NCI-H345 (cell line): ENCODE measurements around the gene THEM4.
A peak's percentile ranks its signal among the peaks of the same experiment; 100 is the strongest.

ENCODE experiments used
- DNase-seq: peaks from one replicate; lab custom pipeline; 2025; lab: John Stamatoyannopoulos, UW

The THEM4 gene

DNA sequence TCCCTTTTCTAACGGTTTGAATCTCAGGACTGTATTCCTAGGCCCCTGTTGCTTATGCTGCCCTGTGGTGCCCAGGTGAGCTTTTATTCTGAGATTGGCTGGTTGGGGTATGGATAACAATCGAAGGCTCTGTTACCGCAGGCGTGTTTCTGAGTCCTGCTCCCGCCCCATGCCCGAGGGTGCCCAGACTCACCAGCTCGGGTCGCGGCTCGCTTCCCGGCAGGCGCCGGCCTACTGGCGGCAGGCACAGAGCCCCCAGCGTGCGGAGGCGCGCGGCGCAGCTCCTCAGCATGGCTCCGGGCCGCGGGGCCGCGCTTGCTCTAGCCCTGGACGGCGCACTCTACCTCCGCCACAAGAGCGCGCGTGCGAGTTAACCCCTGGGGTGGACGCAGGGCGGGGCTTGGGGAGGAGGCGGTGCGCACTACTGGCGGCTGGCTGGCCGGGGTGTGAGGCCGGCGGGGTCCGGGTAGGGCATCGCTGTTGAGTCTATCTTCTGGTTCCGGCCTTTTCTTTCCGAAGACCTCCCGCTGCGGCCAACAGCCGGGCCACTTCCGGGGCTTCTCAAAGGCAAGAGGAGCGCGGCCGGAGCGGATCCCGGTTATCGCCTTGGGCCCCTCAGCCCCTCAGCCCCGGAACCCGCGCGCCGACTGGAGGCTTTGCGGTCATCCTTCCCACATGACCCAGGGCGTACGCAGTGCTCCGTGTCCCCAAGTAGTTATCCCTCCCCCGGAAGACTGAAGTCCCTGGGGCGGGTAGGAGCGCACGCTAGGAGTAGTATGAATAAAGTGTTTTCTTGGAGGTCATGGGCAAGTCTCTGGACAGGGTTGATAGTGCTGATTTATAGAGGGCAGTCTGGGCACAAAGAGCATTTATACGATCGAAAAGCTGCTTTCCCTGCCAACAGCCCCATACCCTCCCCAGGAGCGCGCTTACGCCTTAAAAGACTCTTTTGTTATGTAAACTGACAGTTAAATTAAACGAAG is at the start of gene THEM4:
Gene THEM4, minus strand, starts transcription at position 345 of the 983 bp plus-strand sequence. Its CDS starts 53 bp downstream, at position 292.
- no peak for DNase-seq

DNA sequence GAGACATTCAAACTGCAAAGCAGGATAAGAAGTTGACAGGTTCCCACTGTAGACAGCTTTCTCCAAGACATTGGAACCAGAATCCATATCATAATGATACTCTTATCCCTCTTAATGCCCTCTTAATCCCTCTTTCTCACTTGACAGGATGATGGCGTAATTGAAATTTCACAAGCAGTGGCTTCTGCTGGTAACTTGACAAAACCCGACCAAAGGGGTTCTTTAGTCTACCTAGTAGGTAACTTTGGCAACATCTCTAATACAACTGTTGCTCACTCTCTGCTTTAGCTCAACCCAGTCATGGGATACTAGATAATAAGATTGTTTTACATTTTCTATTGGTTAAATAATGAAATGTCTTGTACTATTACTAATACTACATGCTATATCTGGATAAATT is 49.6 kb upstream of the THEM4 start:
- no peak for DNase-seq

DNA sequence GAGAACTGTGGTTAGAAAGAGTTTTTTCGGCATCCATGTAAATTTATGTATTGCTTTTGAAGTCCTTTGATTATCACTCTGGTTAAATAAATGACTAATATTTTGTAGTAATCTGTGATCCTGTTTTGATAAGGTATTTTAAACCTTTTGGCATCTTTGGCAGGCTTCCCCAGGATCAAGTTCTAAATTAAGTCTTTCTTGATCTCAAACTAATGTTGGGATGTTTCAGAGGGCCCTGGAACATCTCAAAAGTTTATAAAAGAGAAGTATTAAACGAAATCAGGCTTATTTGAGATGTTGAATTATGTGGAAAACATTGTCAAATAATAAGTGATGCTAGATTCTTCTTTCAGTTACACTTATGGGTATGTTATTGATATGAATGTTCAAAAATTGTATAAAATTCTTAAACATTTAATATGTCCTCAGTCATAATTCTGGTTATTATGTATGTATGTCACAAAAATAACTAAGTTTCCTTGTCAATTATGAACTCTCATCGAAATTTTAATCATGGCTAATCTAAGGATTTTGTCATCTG is 47.7 kb upstream of the THEM4 start:
- DNase-seq = no peak

DNA sequence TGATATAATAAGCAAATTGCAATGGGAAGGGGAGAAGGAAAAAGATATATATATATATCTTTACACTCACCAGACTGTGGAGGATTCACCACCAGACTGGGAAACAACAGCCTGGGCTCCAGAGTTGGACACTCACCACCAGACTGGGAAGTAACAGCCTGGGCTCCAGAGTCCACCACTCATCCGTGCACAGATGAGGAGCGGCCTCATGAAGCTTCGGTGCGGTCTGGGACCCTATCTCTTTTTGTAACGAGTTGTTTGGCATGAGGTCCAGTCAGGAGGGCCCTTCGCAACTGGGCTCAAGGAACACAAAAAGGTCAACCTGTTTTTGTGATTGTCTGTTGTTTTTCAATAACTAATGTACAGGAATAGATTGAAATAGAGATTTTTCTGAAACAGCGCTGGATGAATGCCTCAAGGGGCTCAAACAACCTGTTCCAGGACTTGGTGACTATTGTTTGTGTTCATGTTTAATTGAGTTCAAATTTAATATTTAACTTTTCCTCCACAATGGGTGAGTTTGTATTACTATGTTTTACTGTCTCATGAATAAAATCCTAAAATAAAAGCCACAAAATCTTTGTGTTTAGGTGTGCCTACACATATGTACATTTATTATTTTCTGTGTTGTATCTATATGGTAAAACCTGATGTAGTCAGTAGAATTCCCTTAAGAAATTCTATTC is 44.2 kb upstream of the THEM4 start:
- no peak for DNase-seq

DNA sequence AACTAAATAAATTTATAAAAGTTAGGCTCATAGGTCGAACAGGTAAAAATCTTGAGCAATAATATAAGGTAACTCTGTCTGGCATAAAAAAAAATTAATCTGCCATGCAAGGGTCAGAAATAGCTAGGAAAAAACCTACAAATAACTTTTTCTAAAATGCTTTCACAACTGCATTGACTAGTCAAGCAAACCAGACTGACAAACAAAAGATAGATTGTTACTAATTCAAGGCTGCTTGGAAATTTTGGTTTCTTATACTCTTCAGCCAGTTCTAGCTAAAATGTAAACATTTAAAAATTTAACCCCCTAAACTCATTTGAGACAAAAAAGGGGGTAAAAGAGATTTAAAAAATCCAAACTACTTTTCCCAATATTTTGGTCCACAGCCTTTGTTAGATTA is 43.5 kb upstream of the THEM4 start:
- DNase-seq = no peak

DNA sequence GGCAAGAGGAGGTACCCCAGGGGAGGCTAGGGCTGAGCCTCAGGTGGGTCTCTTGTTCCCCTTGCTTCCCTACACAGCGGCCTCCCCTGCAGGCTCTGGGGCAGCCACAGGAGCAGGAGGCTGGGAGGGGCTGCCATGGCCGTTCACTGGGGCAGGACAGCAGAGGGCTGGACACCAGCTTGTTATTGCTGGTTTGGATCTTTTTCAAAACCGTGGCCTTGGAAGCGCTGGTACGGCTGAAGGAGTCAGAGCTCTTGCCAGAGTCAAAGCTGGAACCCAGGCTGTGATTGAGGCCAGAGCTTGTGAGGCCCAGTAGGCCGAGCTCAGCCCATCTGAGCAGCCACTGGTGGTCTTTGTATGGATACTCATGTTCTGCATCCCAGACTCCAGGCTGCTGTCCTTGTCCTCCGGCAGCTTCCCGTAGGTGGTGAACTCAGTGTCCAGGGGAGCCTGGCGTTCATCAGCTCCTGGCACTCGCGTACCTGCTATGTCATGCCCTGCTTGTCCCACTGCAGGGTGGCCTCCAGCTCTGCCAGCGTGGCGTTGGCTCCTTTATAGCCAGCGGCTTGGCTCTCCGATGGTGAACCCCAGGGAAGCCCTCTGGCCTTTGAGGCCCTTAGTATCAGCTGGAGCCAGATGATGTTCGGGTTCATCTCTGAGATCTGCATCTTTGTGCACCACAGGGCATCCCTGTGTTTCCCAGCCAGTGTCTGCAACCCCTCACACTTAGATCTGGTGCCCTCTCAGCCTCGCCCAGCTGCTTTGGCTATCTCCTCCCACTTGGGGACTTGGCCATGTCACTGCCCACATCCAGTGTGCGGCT is 40.3 kb upstream of the THEM4 start:
- DNase-seq = no peak

DNA sequence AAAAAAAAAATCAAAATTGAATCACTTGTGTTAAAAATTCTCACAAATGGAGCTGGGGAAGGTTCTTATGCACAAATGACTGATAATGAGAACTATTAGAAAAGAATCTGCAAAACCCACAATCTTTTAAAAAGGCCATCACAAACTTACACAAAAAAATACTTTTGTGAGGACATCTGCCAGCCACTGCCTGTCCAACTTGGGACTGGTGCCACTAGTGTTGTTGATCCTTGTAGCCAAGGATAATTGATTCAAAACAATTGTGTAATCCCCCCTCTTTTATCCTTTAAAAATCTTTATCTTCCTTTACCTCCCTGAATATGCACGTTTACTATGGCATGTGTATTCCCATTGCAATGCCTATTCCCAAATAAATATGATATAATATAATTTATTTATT is 39.2 kb upstream of the THEM4 start:
- DNase-seq = no peak

DNA sequence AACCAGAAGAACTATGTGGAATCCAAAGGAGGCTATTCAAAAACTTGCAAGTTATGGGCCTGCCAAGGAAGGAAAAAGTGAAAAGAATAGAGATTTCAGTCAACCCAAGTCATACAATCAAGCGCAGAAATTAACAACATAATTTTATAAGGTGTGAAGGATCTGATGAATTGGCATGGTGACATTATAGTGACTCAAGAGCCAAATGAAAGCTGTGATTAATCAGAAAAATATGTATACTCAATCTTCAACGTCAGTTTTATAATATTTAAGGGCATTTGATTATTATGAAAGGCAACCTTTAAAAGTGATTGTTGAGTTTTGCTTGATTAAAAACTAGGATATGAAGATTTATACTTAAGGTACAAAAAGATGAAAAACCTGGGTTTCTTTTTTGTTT is 37.8 kb upstream of the THEM4 start:
- DNase-seq = no peak

DNA sequence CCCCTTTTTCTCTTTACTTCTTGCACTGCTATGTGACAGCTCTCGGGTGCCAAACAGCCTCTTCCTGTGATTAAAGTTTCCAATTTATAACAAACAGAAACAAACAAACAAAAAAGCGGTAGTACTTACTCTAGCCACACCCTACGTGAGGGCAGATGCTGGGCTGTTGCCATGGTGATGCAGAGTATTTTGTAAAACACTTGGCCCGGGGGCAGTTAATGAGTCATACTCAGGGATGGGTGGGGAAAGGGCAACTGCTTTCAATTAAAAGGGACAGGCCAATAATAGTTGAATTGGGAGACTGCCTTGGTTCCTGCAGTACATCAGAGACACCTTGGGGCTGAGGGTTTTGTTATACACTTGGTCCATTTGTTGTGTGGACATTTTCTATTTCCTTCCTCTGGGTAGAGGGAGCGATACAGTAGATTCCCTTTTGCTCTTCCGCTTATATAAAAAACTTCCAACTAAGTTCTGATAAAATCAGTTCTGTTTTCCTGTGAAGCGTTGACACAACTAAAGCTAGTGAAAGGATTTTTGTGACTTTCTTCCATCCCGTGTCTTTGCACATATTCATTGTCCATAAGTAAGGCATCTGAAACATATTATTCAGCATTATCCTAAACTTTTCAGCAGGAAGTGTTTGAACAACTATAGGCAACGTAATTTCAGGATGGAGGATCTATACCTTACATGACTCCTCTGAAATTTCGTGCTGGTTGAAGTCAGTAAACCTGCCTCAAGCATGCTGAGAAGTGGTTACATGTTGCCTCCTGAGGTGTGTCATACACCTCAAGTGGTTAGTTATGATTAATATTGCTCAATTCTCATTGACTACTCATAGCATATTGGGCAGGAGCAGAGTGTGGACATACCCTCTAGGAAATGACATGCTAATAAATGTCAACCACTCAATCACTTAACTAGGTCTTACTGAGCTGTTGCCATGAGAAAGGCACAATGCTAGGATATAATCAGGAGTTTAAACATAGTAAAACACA is 36.7 kb upstream of the THEM4 start:
- DNase-seq = peak; percentile 7

DNA sequence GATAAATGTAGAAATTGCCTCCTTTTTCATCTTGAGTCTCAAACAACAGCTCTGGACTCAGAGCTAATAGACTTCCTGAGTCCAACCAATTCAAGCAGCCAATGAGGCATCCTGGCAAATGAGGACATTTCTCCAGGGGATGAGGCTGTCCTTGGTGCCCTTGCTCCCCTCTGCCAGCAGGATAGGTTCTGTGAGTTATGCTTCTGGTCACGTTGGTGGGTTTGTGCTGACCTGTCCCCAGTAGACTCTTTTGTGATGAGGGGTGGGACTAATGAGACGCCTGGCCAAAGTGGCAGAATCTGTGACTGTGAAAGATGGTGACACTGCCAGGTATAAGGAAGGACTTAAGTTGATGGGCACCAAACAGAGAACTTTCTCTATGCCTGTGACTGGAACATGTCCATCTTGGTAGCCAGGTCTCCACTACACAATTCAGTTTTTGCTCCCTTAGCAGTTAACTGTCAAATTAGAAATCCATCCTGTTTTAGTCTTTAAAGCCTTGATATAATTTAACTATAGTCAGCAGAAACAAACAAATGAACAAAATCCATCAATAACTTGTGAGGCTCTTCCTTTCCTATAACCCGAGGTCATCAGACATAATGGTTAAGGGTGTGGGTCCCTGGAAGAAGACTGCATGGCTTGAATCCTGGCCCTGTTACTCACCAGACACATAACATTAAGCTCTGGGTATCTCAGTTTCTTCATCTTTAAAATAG is 35.7 kb upstream of the THEM4 start:
- DNase-seq = no peak

DNA sequence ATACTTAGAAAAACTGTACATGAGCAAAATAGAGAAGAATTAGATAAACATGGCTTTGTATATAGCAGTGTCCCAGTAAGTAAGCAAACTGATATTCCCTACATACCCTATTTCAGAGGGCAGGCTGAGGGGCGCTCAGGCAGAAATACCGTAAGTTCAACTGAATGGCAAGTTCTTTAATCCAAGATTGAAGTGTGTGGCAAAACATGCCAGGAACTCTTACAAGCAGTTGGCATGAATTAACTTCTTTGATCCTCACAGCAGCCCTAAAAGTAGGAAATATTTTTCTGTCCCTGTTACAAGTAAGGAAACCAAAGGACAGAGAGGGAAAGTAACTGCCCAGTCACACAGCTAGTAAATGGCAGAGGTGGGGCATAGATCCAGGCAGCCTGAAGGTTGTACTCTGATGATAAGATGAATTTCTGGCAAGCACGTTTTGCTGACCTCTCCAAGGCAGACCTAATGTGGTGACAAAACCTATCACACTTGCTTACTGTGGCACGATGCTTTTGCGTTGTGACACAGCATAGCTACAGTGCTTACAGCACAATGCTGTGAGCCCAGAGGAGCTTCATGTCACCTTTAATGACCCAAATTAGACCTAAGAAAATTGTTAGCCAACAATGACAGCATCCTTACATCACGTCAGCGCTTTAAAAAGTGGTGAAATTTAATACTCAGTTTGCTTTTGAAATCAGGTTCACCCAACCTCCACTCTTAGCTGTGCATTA is 35.0 kb upstream of the THEM4 start:
- no peak for DNase-seq

DNA sequence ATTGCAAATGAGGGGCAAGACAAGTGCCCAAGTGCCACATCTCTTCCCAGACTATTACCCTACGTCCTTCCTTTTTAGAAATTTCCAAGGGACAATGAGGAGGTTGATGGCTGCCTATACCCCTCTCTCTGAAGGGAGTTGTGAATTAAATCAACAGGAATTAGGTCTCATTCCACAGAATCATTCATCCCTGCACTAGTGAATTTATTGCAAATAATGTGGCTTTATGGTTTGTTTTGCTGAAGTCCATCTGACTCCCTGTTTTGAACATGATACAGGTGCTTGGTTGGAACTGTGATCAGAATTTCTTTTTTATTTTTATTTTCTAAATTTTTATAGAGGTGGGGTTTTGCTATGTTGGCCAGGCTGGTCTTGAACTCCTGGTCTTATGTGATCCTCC is 34.3 kb upstream of the THEM4 start:
- no peak for DNase-seq

DNA sequence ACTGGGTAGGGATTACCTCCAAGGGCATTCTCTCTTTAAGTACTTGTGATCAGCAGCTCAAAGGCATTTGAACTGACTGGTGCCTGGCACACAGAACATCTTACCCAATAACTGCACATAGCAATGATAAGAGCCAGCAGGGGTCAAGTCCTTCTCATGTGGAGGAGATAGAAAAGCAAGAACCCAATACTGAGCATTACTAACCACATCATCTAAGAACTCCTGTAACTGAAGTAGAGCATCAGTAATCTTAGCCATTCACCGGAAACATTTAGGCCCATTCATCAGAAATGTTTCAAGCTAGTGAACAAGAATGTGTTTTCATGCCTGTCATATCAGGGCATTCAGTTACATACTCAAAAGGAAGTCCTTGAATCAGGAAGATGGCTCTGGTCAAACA is 33.6 kb upstream of the THEM4 start:
- no peak for DNase-seq

DNA sequence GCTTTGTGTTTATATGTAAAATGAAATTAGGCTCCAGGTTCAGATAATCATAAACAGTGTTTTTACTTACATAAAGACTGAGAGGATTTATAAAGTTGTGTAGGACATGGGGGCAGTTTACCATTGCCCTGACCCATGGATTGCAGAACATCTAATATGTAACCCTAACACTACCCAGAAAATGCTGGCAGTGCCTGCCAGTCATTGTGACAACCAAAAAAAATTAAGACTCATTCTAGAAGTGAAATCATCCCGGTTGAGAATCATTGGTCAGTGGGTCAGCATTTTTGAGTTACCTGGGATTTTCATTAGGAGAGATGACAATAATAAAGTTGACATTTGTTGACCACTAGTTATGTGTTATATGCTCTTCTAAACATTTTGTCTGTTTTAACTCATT is 31.2 kb upstream of the THEM4 start:
- no peak for DNase-seq

DNA sequence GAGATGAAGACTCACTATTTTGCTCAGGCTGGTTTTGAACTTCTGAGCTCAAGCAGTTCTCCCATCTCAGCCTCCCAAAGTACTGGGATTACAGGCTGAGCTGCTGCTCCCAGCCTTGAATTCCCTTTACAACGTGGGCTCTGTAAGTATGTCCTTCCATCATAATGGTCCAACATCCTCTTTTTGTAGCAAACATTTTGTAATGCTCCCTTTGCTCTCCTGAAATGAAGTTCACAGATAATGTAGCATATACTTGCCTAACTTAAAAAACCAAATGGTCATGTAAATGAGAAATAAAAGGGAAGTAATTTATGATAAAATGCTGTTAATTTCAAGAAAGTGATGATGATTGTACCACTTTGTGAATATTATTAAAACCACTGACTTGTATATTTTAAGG is 30.5 kb upstream of the THEM4 start:
- no peak for DNase-seq

DNA sequence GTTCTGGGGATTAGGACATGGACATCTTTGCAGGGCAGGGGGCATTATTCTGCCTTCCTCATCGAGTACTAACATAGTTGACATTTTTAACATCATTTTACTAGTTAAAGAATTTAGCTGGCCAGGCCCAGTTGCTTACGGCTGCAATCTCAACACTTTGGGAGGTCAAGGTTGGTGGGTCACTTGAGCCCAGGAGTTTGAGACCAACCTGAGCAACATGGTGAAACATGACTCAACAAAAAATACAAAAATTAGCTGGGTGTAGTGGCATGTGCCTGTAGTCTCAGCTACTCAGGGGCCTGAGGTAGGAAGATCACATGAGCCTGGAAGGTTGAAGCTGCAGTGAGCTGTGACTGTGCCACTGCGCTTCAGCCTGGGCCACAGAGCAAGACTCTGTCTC is 29.8 kb upstream of the THEM4 start:
- DNase-seq = no peak

DNA sequence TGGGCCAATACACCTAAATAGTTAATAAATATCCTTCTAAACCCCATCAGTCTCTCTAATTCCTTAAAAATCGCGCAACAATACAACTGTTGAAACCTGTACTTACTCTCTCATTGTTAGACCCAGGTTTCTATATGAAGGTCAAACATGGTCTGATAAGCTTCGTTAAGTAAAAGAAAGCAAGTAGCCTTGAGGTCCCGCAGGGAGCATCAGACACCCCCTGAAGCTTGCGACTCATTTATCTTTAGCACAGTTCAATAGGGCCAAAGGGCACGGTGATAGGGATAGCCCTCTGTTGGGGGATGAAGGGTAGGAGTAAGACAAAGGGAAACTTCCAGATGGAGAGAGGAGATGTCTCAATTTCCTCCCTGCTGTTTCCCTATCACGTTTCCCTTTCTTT is 27.3 kb upstream of the THEM4 start:
- no peak for DNase-seq

DNA sequence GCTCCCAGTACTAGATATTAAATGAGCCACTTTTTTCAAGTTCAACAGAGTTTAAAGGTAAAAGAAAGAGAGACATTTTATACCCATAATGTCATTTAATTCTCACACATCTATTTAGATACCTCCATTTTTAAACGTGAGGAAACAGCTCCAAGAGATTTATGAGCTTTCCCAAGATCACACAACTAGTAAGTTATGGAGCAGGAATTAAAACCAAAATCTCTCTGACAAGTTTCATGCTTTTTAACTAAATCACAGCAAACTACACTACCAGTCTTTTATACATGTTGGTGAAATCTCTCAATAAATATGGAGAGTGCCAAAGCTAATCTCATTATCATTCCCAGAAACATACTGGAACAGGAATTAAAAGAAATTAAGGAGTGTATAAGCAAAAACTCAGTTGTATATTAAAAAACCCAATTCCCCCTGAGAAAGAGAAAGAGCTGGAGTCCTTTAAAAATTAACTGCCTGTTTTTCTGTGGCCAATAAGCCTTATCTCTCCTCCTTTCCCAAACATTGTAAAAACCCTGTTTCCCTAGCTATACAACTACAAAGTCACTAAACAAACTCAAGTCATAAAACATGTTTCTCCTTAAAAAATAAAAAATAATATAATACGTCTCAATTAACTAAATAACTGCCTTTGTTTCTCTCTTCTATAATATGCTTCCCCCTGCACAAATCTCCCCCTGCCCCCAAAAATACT is 26.7 kb upstream of the THEM4 start:
- no peak for DNase-seq

DNA sequence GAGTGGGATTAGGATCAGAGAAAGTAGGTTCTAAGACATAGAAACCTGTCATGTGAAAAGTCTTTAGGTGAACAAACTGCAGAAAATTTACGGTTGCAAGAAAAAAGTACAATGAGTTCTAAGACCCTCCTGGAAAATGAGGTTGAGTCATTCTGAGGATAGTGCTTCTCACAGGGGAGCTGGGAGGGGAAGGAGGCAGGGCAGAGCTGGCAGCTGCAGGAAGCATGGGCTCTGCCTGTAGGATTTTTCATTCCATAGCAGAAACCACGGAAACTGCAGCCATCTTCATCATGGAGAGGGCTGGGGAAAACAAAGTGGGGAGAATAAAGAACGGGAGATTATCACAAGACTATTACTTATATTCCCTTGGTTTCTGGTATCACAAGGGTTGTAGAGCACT is 25.8 kb upstream of the THEM4 start:
- no peak for DNase-seq
